ENCODE measurements around the gene ATP8B4. TPM values are rescaled to one million over a fixed set of nuclear protein-coding genes. Genes with fewer than 3 reads are reported as not detected.
A peak's percentile ranks its signal among the peaks of the same experiment; 100 is the strongest.

ATP8B4 gene
- total RNA-seq, 6 experiments from 2014 or later, result 0.31 to 1.6 (median 0.91) TPM

GRCh38 chr15:49900903-49901235, 218.2 kb downstream of the ATP8B4 start:
- DNase-seq, result no peak
- H3K27ac Mint-ChIP-seq, result no peak overlapping the region

DNA sequence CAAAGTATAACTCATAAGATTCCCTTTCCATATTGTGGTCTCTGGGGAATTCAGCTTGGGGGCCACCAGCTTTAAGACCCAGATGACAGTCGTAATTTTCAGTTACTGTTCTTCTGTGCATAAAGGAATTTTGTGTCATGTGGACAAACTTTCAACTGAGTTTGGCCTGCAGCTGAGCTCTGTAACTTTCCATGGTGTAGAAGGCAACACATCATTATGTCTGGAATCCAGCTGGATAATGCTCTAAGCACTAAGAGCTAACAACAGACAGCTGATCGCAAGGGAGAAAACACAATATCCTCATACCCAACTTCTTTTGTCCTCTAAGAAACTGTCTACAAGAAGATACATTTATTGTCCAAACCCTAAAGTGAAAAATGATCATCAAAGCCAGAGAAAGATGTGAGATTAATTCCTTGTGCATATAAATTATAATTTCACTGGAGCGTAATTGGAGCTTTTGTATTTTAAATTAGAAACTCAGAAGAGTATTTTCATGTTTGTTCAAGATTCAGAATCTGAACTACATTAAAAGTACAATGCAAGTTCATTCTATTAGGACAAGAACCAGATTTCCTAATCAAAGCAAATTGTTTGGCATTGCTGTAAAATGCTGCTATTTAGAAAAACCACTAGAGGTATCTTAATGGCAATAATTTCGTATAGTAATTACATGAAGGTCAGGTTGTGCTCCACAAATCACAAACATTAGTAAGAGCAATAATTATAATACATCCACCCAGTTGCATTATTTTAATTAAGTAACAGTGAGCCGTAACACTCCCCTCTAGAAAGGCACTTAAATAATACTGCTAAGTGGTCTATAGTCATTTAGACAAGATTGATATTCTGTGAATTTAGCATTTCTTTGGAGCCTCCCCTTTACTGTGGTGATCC, 218.8 kb downstream of the ATP8B4 start:
- H3K4me1 Mint-ChIP-seq (ENCODE audit: low read depth), result peaks cover 80% of the 10 kb centered on the region

More at GRCh38 chr15:49900903-49901235, 218.2 kb downstream of the ATP8B4 start:
- TF ChIP-seq, protein P1, sequence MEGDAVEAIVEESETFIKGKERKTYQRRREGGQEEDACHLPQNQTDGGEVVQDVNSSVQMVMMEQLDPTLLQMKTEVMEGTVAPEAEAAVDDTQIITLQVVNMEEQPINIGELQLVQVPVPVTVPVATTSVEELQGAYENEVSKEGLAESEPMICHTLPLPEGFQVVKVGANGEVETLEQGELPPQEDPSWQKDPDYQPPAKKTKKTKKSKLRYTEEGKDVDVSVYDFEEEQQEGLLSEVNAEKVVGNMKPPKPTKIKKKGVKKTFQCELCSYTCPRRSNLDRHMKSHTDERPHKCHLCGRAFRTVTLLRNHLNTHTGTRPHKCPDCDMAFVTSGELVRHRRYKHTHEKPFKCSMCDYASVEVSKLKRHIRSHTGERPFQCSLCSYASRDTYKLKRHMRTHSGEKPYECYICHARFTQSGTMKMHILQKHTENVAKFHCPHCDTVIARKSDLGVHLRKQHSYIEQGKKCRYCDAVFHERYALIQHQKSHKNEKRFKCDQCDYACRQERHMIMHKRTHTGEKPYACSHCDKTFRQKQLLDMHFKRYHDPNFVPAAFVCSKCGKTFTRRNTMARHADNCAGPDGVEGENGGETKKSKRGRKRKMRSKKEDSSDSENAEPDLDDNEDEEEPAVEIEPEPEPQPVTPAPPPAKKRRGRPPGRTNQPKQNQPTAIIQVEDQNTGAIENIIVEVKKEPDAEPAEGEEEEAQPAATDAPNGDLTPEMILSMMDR (IDR thresholded peaks at IDR 0.05), result no peak
- Mint-ChIP-seq H3K36me3 (ENCODE audit: low read depth) (0 out of 2 replicates have a peak, but pooled peaks cover 4% of the 10 kb centered on the region), H3K9me3 (no peaks in the 10 kb centered on the region), H3K27me3 (ENCODE audit: insufficient read depth) (no peaks in the 10 kb centered on the region), H3K4me3 (no peak overlapping the region), H3K4me1 (ENCODE audit: low read depth) (peaks cover 75% of the 10 kb centered on the region)

DNA sequence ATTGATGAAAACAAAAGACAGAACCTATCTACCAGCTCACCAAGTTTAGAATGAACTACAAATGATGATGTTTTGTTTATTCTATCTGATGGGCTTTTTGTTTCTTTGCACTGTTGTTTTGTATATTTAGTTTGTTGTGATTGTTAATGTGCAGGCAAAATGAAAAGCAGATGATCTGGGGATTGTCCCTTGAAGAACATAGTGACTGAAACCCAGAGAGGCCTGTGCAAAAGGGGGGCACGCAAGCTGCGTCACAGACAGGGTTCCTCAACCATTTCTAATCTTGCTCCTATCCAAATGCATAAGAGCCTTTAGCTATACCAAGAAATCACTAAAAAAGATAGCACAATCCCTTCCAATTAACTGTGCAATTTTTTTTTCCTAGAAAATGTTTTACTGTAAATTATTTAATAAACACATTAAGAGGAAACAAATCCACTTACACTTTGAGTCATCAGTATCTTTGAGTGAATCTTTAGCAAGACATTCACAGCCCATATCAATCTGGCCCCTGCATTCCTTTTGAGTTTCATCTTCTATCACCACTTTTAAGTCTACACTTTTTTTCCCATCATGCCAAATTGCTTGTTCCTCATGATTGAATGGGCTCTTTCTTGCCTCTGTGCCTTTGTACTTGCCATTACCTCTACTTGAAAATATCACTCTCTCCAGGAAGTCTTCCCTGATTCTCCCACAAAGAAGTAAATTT, 220.3 kb downstream of the ATP8B4 start:
- DNase-seq, result no peak
- Mint-ChIP-seq H3K27ac (no peak overlapping the region), H3K9me3 (no peaks in the 10 kb centered on the region), H3K36me3 (ENCODE audit: low read depth) (0 out of 2 replicates have a peak, but pooled peaks cover 5% of the 10 kb centered on the region), H3K4me1 (ENCODE audit: low read depth) (peaks cover 69% of the 10 kb centered on the region), H3K27me3 (ENCODE audit: insufficient read depth) (no peaks in the 10 kb centered on the region), H3K4me3 (no peak overlapping the region)
- TF ChIP-seq, protein P1 (IDR thresholded peaks at IDR 0.05), result no peak

More for the DNA sequence above, 218.8 kb downstream of the ATP8B4 start:
- no peaks in the 10 kb centered on the region for H3K9me3 Mint-ChIP-seq
- no peak overlapping the region for H3K4me3 Mint-ChIP-seq
- H3K27ac Mint-ChIP-seq, result peak overlapping the region; percentile 9; the same call in 1 of the 2 replicates
- no peaks in the 10 kb centered on the region for H3K27me3 Mint-ChIP-seq (ENCODE audit: insufficient read depth)
- no peak for DNase-seq
- 0 out of 2 replicates have a peak, but pooled peaks cover 5% of the 10 kb centered on the region for H3K36me3 Mint-ChIP-seq (ENCODE audit: low read depth)
- TF ChIP-seq, protein P1 (IDR thresholded peaks at IDR 0.05), result no peak

- Mint-ChIP-seq H3K27ac (no peak overlapping the region), H3K9me3 (no peaks in the 10 kb centered on the region), H3K4me1 (ENCODE audit: low read depth) (peaks cover 62% of the 10 kb centered on the region), H3K27me3 (ENCODE audit: insufficient read depth) (no peaks in the 10 kb centered on the region), H3K4me3 (no peak overlapping the region), H3K36me3 (ENCODE audit: low read depth) (0 out of 2 replicates have a peak, but pooled peaks cover 5% of the 10 kb centered on the region)
- no peak for DNase-seq
- TF ChIP-seq, protein P1 (IDR thresholded peaks at IDR 0.05), result no peak
These were observed 220.9 kb downstream of the ATP8B4 start for GRCh38 chr15:49898097-49898496.

GRCh38 chr15:49895347-49896223, 223.4 kb downstream of the ATP8B4 start:
- Mint-ChIP-seq H3K4me1 (ENCODE audit: low read depth) (peaks cover 37% of the 10 kb centered on the region), H3K36me3 (ENCODE audit: low read depth) (peaks cover 5% of the 10 kb centered on the region; the same call in 1 of the 2 replicates), H3K27me3 (ENCODE audit: insufficient read depth) (no peaks in the 10 kb centered on the region; the same call in 1 of the 2 replicates), H3K4me3 (no peak overlapping the region), H3K9me3 (no peaks in the 10 kb centered on the region), H3K27ac (no peak overlapping the region)
- DNase-seq, result no peak
- TF ChIP-seq, protein P1 (IDR thresholded peaks at IDR 0.05), result no peak

Data from HFFc6 (cell line).